ENCODE data around the gene HPX.

Gene HPX

DNA sequence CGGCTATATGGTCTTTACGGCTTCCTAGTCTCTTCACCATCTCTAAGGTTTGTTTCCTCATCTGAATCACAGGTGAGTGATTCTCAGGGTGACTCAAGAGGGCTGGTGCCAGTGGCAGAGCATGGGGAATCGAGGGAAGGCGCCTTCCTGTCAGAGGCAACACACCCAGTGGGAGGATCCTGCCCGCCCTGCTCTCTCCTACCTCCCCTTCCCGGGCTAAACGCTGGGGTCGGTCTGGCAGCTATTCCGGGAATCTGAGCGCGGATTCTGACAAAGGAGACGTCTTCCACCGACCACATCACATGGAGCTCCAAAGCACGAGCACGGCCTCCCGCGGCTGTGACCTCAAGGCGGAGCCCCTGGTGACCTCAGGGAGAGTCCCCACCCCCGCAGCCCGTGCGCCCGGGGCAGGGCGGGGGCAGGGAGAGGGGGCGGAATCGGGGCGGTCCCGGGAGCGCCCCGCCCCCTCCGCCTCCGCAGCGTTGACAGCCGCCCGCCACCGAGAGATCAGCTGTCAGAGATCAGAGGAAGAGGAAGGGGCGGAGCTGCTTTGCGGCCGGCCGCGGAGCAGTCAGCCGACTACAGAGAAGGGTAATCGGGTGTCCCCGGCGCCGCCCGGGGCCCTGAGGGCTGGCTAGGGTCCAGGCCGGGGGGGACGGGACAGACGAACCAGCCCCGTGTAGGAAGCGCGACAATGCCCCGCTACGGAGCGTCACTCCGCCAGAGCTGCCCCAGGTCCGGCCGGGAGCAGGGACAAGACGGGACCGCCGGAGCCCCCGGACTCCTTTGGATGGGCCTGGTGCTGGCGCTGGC, 50.7 kb downstream of the HPX start, which contains the start of gene SMPD1:
SMPD1 (plus strand) TSS at position 570 of the 813 bp plus-strand sequence; CDS start at position 695, 125 bp downstream.
- peak; percentile 94 for DNase-seq (ENCODE audit: low spot score)

DNA sequence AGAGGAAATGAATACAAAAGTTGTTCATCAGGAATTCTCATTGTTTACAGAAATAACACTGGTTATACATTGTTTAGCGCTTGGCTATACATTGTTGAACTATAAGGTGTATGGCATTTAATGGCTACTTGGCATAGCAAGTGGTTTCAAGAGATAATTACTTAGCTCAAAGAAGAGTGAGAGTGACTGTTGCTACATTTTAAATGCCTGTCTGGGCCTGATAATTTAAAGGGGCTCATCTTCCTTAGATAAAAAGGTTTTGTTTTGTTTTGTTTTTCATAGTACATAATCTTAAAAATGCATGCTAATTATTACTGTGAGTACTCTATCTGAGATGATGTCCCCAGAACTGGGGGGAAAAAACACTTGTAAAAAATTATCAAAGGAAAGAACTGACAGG, 52.0 kb downstream of the HPX start:
- no peak for DNase-seq (ENCODE audit: low spot score)

- DNase-seq (ENCODE audit: low spot score), result no peak
Observed at GRCh38 chr11:6387811-6388599, 52.8 kb downstream of the HPX start.

GRCh38 chr11:6385046-6385777, 55.6 kb downstream of the HPX start:
- DNase-seq (ENCODE audit: low spot score), result no peak
